Endothelial cell of umbilical vein (primary cell): Measurements from ENCODE around the gene TNFRSF14.
"Not testable (repeated sequence)": the region's sequence is repeated elsewhere in the genome, so short reads cannot be mapped to it uniquely, and the experiment has no call there.

Experiments
- EZH2 ChIP-seq: IDR thresholded peaks from 2 replicates; pipeline ENCODE4 v1.6.1; 2012; ENCODE audit warnings: borderline replicate concordance, low read depth, mild to moderate bottlenecking, moderate library complexity, low read length, inconsistent platforms; ENCODE audit not compliant: severe bottlenecking
- POLR2A ChIP-seq: IDR thresholded peaks from 2 replicates; pipeline ENCODE4 v1.6.1; 2012; ENCODE audit warnings: low read depth, mild to moderate bottlenecking, control low read depth, low read length
- TF ChIP-seq, protein P1 (sequence below), 2 donors: IDR thresholded peaks; 1 replicate in 1 of 2; 2 replicates in 1 of 2; pipeline ENCODE4 v1.5.1; 2011; ENCODE audit warnings: low read length in 2 of 2, mild to moderate bottlenecking in 2 of 2, moderate library complexity in 2 of 2, control low read depth in 1 of 2, inconsistent platforms in 1 of 2, low read depth in 1 of 2; ENCODE audit not compliant: insufficient read depth in 1 of 2; ENCODE audit errors: extremely low read depth in 1 of 2

DNA sequence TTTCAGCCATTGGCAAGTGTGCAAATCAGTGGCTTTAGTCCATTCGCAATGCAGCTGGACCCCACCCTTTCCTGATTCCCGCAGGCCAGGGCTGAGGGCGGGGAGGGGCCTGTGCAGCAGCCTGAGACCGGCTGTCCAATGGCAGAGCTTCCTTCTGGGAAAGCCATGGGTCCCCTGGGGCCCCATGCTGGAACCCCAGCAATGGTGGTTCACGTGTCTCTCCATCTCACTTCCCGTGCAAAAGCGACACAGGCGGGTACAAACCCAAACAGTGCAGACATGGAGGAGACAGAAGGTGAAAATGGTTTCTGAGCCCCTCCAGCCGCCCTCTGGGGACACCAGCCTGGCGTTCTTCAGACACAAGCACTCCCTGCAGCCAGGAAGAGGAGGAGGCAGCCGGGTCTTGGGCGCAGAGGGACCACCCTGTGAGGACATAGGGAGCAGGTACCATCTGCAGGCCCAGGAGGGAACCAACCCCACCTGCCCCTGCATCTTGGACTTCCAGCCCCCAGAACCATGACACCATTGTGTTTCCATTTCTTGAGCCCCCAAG, 5.8 kb upstream of the TNFRSF14 start:
- TF ChIP-seq, protein P1, sequence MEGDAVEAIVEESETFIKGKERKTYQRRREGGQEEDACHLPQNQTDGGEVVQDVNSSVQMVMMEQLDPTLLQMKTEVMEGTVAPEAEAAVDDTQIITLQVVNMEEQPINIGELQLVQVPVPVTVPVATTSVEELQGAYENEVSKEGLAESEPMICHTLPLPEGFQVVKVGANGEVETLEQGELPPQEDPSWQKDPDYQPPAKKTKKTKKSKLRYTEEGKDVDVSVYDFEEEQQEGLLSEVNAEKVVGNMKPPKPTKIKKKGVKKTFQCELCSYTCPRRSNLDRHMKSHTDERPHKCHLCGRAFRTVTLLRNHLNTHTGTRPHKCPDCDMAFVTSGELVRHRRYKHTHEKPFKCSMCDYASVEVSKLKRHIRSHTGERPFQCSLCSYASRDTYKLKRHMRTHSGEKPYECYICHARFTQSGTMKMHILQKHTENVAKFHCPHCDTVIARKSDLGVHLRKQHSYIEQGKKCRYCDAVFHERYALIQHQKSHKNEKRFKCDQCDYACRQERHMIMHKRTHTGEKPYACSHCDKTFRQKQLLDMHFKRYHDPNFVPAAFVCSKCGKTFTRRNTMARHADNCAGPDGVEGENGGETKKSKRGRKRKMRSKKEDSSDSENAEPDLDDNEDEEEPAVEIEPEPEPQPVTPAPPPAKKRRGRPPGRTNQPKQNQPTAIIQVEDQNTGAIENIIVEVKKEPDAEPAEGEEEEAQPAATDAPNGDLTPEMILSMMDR (IDR thresholded peaks at IDR 0.05; ENCODE audit: extremely low read depth in 1 of 2, insufficient read depth in 1 of 2, low read depth in 1 of 2, low read length in 2 of 2) = not testable (repeated sequence)
- not testable (repeated sequence) for TF ChIP-seq EZH2, POLR2A
